NCI-H526 (cell line): ENCODE results near the gene ISOC2.
A peak's percentile ranks its signal among the peaks of the same experiment; 100 is the strongest.
"Not testable (repeated sequence)": the region's sequence is repeated elsewhere in the genome, so short reads cannot be mapped to it uniquely, and the experiment has no call there.

Source experiments
- DNase-seq, 2 experiments: peaks; one replicate each; lab custom pipeline; 2025; lab: John Stamatoyannopoulos, UW

ISOC2 gene, protein sequence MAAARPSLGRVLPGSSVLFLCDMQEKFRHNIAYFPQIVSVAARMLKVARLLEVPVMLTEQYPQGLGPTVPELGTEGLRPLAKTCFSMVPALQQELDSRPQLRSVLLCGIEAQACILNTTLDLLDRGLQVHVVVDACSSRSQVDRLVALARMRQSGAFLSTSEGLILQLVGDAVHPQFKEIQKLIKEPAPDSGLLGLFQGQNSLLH

DNA sequence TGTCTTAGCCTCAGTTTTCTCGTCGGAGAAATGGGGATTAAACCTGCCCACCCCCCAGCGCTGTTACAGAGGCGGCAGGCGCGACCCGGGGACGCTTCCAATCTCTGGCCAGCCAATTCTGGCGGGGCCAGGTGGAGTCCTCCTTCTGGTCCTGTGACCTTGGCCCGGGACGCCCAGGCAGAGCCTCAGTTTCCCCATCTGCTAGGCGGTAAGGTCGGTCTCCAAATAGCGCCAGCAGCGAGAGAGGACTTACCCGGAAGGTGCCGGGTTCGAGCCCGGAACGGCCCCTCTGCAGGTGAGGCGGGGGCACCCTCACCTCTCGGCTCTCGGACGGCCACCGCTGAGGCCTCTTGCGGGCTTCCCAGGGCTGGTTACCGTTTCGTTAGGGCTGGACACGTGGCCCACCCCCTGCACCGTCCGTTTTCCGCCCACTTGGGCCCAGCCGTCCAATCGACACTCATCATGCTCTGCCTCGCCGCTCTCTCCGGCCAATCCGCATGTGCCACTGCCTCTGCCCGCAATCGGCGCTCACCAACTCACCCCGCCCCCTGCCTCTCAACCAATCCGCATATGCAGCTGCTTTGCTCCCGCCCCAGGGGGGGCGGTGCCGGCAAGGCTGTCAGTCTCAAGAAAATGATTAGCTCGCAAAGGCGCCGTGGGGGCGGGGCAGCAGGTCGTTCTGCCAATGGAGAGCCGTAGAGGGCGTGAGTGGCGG, at the start of gene ISOC2:
Gene ISOC2 (minus strand): TSS at position 384 of the 715 bp plus-strand sequence. CDS start 5,156 bp downstream, outside the sequence.
- DNase-seq: peak; percentile 99 to 100

DNA sequence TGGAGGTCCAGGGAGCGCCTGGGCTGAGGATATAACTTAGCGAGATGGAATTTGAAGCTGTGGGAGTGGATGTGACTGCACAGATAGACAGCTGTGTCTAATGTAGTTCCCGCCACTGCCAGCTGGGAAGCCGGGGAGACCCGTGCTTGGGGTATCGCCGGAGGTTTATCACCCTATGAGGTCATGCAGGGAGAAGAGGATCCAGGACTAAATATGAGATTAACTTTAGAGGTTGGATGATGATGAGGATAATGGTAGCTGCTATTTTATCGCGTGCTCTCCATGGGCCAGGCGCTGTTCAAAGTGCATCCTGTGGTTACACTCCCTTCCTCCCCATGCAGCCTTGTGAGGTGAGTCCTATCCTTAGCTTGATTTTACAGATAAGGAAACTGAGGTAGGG, 46.7 kb upstream of the ISOC2 start:
- DNase-seq: no peak

DNA sequence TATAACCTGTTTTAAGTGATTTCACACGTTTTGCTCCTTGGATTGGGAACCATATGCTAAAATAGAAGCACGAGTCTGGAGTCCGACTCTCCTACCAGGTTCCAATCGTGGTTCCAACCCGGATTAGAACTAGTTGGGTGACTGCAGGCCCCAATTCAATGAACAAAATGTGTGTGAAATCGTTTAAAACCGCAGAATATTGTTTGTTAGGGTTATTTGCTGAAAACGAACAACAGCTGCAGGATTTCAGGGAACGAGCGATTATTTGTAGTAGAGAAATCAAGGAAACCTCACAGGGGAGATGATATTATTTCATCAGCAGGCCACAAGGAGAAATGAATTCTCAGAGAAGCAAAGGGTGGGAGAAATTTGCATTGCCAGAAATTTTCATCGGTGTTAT, 43.5 kb upstream of the ISOC2 start:
- no peak for DNase-seq

DNA sequence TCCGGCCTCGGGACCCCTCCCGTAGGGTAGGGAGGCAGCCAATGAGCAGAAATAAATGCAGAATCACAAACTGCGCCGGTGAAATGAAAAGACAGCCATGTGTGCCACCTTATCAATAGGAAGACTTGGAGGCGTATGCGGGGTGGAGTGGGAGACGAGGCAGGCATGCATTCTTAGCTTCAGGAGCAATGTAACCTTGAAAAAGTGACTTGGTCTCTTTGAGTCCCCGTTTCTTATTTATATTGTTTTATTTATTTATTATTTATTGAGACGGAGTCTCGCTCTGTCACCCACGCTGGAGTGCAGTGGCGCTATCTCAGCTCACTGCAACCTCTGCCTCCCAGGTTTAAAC, 42.8 kb upstream of the ISOC2 start:
- DNase-seq: no peak

DNA sequence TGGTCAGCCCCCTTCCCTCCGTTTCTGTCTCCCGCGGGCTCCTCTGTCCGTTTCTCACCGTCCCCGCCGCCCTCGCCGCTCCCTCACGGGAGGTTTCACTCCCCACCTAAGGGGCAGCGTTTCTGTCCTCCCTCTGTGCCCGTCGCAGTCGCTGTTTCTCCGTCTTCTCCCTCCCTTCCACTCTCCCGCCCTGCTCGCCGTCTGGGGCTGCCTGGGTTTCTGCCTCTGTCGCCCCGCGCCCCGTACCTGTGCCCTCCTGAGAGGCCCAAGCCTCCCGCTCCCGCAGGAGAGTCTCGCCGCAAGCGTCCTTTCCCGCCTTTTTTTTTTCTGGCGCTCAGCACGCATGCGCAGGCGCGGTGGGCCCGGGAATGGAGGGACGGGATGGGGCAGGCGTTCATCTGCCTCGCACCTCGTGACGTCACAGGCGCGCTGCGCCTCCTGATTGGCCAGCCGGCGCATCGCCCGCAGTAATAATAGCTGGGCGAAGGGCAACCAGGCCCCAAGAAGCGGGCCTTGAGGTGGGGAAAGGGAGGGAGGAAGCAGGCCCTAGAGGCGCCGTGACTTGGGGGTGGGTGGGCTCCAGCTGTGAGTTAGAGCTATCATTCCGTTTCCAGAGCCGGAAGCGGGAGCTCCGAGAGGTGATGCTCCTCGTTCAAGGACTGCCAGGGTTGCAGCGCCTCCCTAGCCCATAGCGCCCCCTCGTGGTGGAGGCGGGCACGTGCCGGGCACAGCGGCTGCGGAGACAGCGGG, 42.2 kb upstream of the ISOC2 start:
- DNase-seq: peak; percentile 96 to 98

DNA sequence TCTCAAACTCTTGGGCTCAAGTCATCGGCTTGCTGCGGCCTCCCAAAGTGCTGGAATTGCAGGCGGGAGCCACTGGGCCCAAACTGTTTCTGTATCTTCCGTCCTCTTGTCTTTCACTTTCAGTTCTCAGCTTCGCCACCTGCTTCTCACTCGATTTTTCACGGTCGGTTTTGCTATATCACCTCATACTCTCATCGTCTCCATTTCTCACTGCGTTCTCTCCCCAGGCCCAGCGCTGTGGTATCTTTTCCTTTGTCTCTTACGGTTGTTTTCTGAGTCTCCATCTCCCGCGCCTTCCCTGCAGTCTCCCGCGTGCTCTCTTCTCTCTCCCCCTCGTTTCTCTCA, 41.7 kb upstream of the ISOC2 start:
- DNase-seq: no peak

DNA sequence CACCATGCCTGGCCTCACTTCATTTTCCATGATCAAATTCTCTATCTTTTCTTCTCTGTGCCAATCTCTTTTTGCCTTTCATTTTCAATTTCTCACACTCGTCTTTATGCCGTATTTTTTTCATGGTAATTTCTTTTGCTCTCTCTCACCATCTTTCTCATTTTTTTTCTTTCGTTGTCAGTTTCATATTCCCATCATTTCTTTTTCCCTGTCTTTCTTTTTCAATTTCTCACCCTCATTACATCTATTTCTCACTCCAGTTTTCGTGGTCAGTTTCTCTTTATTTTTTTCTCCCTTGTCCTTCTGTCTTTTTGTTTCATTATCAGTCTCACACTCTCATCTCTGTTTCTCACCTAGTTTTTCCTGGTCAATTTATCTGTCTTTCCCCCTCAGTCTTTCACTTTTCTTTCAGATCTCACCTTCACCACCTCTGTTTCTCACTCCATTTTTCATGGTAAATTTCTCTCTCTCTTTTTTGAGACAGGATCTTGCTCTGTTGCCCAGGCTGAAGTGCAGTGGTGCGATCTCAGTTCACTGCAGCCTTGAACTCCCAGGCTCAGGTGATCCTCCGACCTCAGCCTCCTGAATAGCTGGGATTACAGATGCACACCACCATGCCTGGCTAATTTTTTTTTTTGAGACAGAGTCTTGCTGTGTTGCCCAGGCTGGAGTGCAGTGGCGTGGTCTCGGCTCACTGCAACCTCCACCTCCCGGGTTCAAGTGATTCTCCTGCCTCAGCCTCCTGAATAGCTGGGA, 40.9 kb upstream of the ISOC2 start:
- DNase-seq: no peak

DNA sequence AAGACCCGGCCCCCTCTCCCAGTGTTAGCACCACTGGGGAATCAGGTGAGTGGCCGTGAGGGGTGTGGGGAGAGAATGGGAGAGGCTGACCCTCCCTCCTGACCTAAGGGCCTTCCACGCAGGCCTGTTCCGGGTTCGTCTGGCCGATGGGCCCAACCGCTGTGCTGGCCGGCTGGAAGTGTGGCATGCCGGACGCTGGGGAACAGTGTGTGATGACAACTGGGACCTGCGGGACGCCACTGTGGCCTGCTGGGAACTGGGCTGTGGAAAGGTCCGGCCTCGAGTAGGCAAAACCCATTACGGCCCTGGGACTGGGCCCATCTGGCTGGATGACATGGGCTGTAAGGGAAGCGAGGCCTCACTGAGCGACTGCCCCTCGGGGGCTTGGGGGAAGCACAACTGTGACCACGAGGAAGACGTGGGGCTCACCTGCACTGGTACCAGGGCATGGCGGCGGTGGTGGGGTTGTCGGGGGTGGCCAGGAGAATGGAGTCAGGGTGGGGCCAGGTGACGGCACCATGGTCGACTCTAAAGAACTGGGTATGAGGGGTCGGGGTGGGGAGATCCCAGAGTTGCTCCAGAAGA, 39.0 kb upstream of the ISOC2 start:
- DNase-seq: no peak

DNA sequence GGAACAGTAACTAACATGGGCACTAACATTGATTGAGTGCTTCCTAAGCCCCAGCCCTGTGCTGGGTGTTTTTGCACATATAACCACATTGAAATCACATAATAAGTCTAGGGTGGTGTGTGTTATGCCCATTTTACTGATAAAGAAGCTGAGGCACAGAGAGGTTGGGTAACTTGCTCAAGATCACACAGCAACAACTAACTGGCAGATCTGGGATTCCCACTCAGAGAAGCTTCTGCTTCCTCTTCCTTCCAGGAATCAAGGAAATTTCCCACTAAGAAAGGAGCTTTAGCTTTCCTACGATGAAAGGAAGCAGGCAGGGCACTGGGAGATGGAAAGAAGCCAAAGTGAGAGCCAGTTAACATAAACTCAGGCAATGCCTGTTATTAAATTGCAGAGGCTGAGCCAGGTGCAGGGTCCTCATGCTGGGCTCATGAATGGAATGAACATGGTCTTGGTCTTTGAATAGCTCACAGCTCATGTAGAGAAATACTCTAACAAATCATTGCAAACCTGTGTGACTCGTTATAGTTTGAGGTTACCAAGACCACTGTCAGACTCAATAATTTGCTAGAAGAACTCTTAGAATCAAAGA, 36.9 kb upstream of the ISOC2 start:
- no peak for DNase-seq

DNA sequence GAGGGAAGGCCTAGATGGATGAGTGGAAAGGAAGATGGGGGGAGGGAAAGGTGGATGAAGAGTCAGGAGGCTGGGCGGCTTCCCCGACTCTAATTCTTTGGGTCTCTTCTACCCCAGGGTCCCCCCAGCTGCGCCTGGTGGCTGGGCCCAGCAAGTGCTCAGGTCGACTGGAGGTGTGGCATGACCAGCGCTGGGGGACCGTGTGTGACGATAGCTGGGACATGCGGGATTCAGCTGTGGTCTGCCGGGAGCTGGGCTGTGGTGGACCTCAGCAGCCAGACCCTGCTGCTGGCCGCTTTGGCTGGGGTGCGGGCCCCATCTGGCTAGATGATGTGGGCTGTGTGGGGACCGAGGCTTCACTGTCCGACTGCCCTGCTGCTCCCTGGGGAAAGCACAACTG, 36.3 kb upstream of the ISOC2 start:
- DNase-seq: no peak

DNA sequence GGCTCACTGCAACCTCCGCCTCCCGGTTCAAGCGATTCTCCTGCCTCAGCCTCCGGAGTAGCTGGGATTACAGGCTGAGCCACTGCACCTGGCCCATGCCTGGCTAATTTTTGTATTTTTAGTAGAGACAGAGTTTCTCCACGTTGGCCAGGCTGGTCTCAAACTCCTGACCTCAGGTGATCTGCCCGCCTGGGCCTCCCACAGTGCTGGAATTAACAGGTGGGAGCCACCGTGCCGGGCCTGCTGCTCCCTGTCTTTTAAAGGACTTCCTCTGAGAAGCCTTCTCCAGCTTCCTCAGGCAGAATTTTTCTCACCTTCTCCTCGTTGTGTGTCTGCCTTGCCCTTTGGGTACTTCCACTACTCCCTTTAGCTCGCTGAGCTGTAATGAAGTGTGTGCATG, 35.4 kb upstream of the ISOC2 start:
- not testable (repeated sequence) for DNase-seq

DNA sequence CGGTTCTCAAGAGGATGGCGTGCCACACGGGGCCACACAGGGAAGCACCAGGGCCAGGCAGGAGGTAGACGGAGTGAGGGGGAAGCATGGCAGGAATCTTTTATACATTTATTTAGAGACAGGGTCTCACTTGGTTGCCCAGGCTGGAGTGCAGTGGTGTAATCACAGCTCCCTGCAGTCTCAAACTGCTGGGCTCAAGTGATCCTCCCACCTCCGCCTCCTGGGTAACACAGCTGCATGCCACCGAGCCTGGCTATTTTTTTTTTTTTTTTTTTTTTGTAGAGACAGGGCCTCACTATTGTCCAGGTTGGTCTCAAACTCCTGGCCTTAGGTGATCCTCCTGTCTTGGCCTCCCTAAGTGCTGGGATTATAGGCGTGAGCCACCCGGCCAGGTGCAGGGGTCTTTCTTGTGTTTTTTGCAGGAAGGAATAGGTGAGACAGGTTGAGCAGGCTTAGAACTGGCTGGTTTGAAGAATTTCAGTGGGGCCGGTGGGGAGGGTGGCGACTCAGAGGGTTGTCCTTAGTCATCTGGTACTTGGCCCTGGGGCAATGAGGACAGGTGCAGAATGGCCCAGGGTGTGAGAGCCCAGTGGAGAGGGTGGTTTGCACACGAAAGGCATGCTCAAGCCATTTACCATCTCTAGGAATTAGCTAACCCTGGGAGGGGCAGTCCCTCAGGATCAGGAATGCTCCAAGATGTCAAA, 34.4 kb upstream of the ISOC2 start:
- no peak for DNase-seq

DNA sequence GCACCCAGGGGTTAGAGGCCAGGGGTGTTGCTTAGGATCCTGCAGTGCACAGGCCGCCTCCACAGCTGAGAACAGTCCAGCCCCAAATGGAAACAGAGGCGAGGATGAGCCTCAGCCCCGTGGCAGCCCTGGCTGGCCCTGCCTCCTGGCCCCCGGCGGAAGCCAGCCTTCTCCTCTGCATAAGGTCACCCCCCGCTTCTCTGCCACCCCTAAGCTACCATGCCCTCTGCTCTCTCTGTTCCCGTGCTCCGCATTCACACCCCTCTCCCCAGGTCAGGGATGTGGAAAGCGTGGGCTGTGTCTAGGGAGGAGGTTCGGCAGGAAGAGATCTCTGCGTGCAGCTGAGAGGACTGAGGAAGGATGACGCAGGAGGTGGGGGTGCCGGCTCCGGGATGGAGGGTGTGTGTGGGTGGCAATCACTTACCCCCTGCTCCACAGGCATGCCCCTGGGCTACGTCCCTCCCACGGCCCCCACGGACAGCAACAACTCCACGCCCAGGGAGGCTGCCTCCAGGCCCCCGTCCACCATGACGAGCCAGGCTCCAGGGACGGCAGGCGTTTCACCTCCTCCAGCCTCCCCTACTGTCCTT, 32.8 kb upstream of the ISOC2 start:
- DNase-seq: no peak

DNA sequence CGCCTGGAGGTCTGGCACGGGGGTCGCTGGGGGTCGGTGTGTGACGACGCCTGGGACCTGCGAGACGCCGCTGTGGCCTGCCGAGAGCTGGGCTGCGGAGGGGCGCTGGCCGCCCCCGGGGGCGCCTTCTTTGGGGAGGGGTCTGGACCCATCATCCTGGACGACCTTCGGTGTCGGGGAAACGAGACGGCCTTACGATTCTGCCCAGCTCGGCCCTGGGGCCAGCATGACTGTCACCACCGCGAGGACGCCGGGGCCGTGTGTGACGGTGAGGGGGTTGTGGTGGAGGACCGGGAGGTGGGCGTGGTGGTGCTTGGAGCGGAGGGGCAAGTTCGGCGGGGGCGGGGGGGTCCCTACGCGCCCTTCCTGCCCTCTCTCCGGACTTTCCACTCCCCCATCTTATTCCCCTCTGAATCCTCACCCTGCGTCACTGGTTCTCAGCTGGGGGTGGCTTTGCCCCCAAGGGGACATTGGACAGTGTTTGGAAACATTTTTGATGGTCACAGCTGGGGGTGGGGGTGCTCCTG, 32.3 kb upstream of the ISOC2 start:
- no peak for DNase-seq

DNA sequence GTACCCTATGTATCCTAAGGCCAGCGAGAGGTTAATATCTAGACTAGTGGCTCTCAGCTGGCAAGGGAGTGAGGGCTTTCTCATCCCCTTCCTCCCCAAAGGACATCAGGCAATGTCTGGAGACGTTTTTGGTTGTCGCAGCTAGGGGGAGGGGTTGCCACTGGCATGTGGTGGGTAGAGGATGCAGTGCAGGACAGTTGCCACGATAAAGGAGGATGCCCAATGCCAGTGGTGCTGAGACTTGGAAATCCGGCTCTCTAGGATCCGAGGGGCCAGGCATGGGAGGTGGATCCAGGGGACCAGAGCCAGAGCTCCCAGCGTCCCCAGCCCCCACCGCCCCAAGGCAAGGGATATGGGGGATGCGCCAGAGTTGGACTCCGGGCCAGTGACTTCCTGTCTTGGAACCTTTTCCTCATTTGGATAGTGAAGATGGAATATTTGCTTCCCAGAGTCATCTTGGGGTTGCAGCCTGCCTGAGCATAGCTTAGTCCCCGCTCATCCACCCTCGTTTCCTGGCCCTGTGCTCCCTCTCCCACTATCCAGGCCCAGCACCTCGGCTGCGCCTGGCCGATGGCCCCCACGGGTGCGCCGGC, 31.7 kb upstream of the ISOC2 start:
- DNase-seq: no peak

DNA sequence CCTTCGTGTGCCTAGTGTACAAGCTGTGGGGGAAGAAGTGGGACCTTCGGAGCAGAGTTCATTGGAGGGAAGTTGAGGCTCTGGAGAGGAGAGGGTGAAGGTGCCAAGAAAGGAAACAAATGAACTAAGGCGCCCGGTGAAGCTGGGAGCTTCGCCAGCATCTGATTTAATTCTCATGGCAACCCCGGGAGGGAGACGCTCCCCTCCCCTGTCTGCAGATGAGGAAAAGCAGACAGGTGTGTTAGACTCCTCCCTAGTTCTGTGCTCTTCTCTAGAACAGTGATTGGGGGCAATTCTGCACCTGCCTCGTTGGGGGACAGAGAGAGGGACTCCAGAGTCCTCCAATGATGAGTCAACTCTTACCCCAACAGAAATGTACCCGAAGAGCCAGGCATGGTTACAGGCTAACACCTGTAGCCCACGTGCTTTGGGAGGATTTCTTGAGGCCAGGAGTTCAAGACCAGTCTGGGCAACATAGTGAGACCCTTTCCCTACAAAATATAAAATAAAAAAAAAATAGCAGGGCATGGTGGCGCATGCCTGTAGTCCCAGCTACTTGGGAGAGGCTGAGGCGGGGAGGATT, 31.0 kb upstream of the ISOC2 start:
- peak in 1 of 2 experiments; percentile 26 for DNase-seq

DNA sequence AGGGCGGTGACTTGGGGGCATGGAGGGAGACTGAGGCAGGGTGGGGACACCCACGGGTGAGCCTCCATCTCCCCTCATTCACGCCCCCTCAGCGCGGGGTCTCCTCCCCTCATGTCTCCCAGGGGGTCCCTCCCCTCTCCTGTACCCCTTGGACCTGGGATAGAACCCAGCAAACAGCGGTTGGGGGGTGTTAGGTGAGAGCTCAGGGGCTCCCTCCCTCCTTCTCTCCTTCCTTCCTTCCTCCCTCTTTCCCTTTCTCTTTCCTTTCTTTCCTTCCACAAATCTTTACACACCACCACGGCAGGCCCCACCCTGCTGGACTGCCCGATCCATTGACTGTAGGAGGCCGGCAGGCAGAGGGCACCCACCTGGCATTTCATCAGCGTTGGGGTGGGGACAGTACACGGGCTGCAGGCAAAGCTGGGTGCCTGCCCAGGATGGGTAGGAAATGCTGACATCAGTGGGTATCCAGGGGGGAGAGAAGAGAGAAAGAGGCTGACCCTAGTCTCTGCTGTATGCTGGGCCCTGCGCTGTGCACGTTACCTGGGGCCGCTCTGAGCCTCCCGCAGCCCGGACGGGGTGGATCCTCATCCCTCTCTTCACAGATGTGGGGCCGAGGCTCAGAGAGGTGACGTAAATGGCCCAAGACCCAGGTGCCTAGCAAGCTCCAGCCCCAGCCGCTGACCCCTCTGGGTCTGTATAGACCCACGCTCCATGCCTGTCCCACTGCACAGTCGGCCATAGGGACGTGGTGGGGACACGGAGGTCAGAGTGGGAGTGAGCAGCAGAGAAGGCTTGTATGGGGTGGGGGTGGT, 30.3 kb upstream of the ISOC2 start:
- DNase-seq: no peak

DNA sequence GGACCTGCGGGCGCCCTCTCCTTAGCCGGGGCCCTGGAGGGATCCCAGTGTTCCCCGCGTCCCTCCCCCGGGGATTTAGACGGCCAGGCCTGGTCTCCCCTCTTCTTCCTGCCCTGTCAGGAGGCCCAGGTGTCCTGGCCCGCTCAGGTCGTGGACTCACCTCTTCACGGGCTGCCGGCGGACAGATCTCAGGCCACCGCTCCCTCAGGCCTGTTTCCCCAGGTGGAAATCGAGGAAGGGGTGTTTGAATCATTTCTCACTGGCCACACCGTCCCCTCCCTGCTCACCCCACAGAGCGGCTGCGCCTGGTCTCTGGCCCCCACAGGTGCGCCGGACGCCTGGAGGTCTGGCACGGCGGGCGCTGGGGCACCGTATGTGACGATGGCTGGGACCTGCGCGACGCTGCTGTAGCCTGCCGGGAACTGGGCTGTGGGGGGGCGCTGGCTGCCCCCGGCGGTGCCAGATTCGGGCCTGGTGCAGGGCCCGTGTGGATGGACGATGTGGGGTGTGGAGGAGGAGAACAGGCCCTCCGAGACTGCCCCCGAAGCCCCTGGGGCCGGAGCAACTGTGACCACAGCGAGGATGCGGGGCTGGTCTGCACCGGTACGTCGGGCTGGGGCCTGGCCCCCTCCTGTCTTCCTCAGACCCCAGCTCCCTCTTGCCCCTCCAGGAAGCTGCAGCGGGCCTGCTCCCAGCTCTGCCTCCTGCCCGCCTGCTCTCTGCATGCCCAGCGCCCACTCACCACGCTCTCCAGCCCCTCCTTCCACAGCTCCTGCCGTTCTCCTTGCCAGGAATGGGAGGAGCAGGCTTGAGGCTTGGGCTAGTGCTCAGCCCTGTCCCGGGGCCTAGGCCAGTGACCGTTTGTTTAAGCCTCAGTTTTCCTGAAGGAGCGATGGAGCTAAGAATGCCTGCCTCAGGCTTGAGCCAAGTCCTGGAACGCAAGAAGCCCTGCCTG, 29.3 kb upstream of the ISOC2 start:
- DNase-seq: no peak
